NCI-H69 (cell line): ENCODE measurements around the gene PDZRN4.
"Not testable (repeated sequence)": the region's sequence is repeated elsewhere in the genome, so short reads cannot be mapped to it uniquely, and the experiment has no call there.

Source experiments
- DNase-seq: peaks from one replicate; lab custom pipeline; 2025; lab: John Stamatoyannopoulos, UW

Gene PDZRN4

DNA sequence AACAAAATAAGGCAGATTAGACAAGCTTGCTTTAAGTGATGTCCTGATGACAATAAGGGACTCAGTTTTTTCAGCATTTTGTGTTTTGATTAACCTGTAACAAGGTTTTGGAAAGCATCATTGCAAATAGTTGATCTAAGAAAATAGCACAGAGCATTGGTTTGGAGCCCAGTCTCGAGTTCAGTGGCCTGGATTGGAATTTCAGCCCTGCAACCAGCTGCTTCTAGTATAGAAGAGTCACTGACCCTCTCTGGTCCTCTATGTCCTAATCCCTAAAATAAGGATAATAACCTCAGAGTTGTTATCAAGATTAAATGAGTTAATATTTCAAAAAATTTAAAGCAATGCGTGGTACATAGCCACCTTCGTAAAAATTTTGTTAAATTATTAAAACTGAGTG lies 25.5 kb downstream of the PDZRN4 start:
- no peak for DNase-seq

DNA sequence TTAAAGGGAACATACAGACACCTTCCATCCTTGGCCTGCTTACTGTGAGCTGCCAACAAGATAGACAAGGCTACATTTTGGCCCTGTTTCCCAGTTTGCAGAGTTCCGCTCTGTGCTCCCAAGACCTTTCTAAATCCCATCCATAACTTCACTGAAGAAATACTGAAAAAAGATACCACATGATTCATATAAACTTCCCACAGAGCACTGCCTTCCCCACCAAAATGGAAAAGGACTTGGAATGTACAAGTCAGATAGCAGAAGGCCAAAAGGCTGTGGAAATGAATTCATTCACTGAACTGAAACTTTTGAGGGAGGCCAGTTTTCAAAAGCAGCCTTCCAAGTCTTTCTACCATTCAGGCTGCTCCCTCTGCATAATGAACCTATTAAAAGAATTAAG lies 29.6 kb downstream of the PDZRN4 start:
- no peak for DNase-seq

DNA sequence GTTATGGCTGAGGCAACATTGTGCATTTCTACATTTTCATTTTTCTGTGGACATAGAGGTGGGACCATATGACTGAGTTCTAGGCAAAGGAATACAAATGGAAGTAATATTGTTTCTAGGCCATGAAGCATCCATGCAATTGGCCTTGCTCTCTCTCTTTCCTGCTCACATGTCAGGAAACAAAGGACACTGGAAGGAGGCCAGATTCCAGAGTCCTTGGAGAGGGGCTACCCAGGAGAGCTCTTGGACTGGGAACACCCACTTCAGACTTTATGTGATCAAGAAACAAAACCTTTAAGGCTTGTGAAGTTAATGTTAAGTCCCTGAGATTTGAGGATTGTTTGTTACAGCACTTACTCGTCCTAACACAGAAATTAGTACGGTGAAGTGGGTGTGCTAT lies 32.8 kb downstream of the PDZRN4 start:
- DNase-seq, result no peak

GRCh38 chr12:41221491-41221890 lies 33.4 kb downstream of the PDZRN4 start:
- DNase-seq, result no peak

- DNase-seq, result no peak
Measured at GRCh38 chr12:41223600-41223999, 35.5 kb downstream of the PDZRN4 start.

- DNase-seq, result peak; percentile 3
Measured at GRCh38 chr12:41224066-41224465, 35.9 kb downstream of the PDZRN4 start.

DNA sequence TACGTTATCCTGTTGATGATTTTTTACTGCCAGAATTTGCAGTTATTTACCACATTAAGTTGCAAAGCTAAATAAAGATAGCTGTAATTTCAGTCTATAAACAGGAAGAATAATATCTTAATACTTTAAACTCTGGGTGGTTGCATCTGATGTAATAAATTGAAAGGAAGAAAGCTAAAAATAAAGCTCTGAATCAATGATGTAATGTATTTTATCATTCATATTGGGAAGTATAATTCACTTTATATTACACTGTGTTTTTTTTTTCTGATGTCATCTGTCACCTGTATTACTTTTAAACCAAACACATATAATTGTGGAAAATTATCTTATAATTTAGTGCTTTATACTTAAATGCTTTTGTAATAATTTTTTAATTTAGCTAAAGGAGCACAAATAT lies 37.1 kb downstream of the PDZRN4 start:
- no peak for DNase-seq

DNA sequence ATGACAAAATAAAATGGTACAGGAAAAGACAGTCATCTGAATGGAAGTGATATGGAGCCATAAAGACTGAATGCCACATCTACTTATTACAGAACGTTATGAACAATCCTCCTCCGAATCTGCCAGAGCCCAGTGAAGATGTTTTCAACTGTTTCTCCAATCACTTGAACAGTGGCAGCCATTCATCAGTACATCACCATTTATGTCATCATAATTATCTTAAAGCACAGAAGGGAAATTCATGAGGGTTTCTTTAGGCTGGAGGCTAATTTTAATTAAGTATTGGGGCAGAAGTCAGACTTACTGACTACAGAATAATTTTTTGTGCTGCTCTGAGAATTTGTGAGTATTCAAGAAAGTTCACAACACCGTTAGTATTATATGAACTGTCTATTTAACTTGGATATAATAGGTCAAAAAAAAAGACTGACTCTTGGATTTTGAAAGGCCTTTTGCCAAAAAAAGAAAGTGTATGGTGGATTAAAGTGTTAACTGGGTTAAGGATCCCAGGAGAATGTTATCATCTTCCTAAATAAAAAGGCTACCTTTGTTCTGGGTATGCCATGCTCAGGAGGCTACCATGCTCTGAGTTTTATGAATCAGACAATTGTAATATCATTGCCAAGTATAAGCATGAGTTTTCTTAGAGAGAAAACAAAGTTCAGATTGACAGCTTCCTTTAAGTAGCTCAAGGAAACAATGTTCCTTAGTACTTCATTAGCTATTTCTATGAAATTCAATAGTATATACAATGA lies 40.1 kb downstream of the PDZRN4 start:
- no peak for DNase-seq

- DNase-seq, result no peak
Measured at GRCh38 chr12:41230756-41231155, 42.6 kb downstream of the PDZRN4 start.

- peak; percentile 27 for DNase-seq
Measured at GRCh38 chr12:41234692-41235091, 46.6 kb downstream of the PDZRN4 start.

GRCh38 chr12:41242603-41243002 lies 54.5 kb downstream of the PDZRN4 start:
- peak; percentile 18 for DNase-seq

GRCh38 chr12:41248391-41248790 lies 60.3 kb downstream of the PDZRN4 start:
- DNase-seq, result peak; percentile 50

- DNase-seq, result peak; percentile 15
Measured at GRCh38 chr12:41250748-41251147, 62.6 kb downstream of the PDZRN4 start.

- DNase-seq, result no peak
Measured at GRCh38 chr12:41254004-41254914, 66.1 kb downstream of the PDZRN4 start.

DNA sequence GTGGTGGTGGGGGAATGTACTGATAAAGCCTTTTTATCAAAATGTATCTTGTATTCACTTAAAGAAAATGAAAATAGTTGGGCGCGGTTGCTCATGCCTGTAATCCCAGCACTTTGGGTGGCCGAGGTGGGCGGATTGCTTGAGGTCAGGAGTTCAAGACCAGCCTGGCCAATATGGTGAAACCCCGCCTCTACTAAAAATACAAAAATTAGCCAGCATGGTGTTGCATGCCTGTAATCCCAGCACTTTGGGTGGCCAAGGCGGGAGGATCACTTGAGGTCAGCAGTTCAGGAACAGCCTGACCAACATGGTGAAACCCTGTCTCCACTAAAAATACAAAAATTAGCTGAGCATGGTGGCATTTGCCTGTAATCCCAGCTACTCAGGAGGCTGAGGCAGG lies 75.1 kb downstream of the PDZRN4 start:
- DNase-seq, result not testable (repeated sequence)

DNA sequence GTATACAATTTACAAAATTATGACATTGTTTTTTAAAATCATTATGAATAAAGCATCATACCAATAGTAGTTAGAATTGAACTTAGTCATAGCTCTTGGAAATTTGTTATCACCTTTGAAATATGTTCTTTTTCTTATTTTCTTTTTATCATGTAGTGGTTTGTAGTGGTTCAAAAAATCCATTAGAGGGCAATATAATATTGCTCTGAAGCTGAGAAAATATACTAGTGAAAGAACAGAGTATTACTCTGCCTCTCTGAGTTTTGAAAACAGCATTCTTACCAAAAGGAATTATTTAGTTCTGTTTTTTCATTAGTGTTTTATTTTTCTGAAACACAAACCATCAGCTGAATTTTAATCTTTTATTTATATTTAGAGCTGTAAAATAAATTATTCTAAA lies 76.2 kb downstream of the PDZRN4 start:
- peak; percentile 27 for DNase-seq

DNA sequence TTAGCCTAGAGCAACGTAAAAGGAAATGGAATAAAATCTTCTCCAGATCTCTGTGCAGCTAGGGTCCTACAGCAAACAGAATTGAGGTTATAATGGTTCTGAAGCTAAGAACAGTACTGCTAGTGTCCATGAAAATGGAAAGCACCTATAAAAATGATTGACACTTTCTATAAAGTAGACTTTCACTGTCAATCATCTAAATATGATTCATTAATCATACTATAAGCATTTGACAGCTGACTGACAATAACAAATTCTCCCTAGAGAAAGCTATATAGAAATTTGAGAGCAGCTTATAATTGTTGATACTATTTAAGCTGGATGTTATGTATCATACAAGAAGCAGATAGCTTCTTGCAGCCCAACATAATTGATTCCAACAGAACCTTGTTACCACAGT lies 80.9 kb downstream of the PDZRN4 start:
- no peak for DNase-seq

DNA sequence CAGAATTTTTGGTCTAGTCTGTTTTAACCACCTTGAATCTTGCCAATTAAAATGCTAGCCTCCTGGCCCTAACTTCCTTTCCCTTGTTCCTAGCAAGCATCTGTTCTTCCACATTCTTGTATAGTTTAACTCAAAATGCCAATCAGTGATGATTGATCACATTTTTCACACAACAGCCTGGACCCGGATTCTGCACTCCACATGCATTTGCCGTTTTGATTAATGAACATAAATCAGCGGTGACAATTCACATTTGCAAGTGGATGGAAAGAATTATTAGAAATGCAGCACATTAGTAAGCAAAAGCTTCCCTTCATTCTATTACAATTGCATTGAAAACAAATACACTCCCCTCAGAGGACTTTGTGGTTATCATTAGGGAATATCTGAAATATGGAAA lies 83.4 kb downstream of the PDZRN4 start:
- DNase-seq, result no peak

DNA sequence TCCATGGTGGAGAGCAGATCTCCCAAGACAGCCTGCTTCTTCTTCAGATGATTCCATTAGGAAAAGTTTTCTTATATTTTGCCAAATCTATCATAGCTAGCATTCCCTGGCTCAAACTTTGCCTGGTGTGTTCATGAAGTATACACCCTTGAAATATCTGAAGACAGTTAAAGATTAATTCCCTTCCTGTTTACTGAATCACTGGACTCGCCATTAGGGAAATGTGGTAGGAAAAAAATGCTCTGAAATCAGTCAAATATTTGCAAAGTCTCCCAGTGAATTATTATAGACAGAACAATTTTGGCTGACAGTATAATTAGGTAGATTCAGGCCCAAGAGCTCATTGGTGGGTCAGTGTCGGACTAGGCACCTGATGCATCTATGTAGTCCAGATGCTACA lies 86.5 kb downstream of the PDZRN4 start:
- DNase-seq, result peak; percentile 80

- peak; percentile 83 for DNase-seq
Measured at GRCh38 chr12:41277100-41277945, 89.2 kb downstream of the PDZRN4 start.

GRCh38 chr12:41277946-41278267 lies 89.8 kb downstream of the PDZRN4 start:
- peak; percentile 80 for DNase-seq

GRCh38 chr12:41280341-41281095 lies 92.4 kb downstream of the PDZRN4 start:
- DNase-seq, result peak; percentile 54
